GM19099 (cell line): ENCODE results near the gene CYTH1.

Experiments
- POLR2A ChIP-seq: IDR thresholded peaks from 3 replicates; pipeline ENCODE4 v1.6.1; 2011; ENCODE audit warnings: low read depth; ENCODE audit not compliant: insufficient read length; ENCODE audit errors: extremely low read depth

Gene CYTH1

DNA sequence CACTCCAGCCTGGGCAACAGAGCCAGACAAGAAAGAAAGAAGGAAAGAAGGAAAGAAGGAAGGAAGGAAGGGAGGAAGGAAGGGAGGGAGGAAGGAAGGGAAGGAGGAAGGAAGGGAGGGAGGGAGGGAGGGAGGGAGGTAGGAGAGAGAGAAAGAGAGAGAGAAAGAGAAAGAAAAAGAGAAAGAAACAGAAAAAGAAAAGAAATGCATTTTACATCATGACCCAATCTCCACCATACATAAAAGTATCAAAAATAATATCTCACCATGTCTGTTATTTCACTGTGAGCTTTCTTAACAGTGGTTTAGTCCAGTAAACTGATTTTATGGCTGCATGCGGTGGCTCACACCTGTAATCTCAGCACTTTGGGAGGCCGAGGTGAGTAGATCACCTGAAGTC is 70.0 kb downstream of the CYTH1 start:
- no peak for TF ChIP-seq POLR2A

DNA sequence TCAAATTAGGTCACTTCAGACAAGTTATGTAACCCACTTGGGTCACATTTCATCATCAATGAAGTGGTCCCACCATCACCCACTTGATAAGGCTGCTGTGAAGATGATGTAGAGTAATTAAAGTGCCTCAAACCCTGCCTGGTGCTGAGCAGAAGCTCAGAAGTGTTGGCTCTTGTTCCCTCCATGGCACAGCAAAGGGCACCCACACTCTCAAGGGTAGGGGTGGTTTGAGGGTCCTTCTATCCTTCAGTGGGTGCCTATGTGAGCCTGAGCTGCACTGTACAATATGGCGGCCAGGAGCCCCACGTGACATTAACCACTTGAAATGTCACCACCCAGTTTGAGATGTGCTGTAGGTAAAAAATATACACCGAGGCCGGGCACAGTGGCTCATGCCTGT is 71.5 kb downstream of the CYTH1 start:
- no peak for TF ChIP-seq POLR2A

DNA sequence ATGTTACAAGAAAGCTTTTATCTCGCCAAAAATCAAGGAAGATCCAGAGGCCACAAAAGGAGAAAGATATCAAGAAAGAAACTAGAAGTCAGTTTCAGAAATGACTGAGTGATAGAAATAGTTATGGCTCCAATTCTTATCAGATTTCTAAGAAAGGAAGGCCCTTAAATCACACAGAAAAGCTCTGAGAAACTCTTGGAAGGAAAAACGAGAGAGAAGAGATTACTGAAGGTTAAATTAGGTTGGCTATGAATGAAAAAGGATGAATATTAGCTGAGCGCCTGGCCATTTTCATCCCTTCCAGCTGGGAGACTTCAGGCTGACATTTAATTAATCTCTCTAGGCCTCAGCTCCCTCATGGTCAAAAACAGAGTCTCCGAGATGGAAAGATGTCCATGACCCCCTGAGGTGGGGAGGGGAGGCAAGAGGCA is 72.3 kb downstream of the CYTH1 start:
- no peak for TF ChIP-seq POLR2A

DNA sequence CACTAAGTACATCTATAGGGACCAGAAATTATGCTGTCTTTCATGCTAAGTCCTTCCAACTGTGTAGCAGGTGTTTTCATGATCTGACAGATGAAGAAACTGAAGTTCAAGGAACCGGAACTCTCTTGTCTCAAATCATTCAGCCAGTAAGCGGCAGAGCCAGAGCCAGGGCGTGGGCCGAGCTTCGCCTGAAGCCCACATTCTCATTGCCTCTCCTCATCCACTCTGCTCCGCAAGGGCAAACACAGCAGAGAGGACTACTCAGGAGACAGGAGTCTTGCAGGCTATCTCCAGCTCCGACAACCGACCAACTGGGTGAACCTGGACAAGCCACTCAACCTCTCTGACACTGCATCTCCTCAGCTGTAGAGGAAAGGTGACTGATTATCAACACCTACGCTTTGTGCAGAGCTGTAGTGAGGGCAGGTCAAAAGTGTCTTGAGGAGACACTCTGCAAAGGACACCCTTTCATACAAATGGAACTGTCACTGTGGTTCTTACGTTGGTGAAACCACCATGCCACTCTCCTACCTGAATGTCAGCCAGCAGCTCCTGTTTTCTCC is 72.9 kb downstream of the CYTH1 start:
- TF ChIP-seq POLR2A: peak; percentile 67

DNA sequence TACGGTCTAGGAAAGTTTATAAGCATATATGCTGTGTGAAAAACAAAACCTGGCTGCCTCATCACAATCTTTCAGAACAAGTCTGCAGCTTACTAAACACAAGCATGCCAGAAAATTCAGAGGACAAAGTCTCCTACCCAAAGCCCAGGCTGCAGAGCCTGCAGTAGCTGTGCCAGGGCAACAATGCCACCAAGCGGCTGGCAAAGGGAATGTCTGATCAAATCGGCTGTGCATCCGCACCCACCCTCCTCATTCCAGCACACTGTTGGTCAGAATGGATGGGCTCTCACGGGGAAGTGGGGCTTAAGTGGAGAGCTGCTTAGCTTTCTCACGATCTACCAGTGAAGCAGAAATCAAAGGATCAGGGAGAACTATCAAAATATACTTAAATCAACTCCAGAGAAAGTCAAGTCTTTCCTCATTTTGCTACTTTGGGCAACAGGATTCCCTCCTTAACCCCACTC is 73.5 kb downstream of the CYTH1 start:
- TF ChIP-seq POLR2A: no peak

DNA sequence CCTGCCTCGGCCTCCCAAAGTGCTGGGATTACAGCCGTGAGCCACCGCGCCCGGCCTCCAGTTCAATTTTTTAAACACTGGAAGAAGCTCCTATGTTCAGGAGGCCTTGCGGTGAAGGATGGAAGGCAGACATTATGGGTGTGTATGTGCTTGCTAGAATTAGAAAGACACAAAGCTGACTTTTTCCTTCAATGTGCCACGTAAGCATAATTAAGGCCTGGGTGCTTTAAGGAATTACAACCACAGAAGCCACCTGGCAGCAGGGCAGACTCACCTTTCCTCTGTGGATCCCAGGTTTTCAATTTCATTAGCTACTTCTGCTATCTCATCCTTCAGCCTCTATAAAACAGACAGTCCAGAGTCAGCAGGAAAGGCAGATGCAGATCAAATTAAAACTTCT is 74.2 kb downstream of the CYTH1 start:
- TF ChIP-seq POLR2A: no peak

DNA sequence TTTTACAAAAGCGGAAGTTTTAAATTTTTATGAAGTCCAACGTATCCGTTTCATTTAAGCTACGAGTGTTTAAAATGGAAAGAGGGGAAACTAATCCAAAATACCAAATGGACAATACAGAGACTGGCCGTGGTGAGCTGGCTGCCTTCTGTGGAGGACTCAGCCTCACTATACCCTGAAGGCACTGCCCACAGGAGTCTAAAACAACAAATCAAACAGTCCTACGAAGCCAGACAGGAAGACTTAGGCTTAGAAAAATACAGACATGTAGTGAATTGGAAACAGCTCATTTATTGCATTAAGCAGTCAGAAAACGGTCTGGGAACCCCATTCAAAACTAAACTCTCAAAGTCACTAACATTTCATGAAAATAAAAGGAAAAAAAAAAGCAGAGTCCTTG is 75.1 kb downstream of the CYTH1 start:
- TF ChIP-seq POLR2A: no peak

DNA sequence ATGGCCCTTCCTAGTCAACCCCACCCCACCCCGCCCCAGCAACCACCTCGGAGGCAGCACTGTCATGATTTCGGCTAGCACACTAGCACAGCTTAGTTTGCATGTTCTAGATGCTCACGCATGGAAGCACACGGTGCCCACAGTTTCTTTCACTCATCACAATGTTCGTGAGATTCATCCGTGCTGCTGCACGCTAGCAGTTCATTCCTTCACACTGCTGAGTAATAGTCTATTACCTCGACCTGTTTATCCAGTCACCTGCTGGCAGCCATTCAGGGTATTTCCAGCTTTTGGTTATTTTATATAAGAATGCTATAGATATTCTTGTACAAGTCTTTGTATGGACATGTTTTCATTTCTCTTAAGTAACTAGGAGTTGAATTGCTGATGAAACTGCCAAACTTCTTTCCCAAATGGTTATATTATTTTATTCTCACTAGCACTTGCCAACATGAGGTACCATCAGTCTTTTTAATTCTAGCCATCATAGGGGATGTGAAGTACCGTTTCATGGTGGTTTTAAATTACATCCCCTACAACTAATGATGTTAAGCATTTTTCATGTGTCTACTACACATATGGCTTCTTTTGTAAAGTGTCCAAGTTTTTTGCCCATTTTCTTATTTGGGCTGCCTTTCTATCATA is 75.7 kb downstream of the CYTH1 start:
- TF ChIP-seq POLR2A: peak; percentile 42

DNA sequence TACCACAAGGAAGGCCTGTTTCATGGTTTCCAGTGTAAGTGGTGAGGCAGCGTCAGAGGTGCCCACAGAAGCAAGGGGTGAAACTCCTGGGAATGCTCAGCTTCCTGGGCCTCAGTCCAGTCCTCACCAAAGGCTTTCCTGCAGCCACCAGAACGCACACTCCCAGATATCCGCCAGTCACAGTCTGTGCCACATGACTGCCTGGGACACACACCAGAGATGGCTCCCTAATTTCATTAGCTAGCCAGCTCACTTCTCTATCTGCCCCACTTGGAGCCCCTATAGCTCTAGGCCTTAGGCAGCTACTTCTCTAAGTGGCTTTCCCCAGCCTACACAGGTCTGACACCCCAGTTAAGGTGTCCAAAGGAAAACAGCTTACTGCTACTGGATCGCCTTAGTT is 77.0 kb downstream of the CYTH1 start:
- no peak for TF ChIP-seq POLR2A

DNA sequence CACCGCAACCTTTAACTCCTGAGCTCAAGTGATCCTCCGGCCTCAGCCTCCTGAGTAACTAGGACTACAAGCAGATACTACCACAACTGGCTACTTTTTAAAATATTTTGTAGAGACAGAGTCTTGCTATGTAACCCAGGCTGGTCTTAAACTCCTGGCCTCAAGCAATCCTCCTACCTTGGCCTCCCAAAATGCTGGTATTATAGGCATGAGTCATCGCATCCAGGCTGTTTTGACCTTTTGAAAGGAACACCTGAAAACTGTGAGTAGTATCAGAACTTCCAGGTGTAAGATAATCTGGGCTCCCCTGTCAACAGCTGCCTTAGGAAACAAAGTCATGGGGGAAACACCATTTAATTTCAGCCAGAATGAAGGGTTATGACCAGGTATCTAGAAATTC is 77.5 kb downstream of the CYTH1 start:
- no peak for TF ChIP-seq POLR2A

DNA sequence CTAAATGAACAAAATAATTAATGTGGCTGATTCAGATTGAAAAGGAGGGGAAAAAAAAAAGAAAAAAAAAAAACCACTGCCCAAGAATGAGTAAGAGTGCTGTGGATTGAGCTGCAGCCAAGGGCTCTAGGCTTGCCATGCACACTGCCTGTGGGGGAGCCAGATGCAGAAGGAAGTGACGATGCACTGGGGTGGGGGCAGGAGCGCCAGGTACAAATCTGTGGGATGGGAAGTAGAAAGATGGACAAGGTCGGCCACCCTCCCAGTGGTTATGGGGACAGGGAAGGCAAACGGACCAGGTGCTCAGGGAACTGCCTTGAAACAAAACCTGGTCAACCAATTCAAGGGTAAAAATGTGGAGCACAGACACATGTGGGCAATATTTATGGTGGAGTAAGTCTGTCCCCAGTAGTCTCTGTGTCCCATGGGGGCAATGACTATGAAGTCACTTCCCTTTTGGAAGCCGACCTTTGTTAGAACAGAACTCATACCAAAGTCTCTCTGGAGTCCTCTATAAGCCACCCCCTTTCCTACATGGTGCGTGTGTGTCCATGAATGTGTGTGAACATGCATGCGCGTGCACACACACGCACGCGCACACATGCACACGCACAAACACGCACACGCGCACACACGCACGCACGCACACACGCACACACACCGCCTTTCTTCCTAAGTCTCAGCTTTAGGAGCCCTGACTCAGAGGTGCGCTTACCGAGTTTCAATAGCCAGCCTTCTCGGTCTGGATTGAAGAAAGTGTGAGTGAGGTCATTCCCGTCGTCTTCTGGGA is 84.3 kb downstream of the CYTH1 start:
- TF ChIP-seq POLR2A: peak; percentile 17

DNA sequence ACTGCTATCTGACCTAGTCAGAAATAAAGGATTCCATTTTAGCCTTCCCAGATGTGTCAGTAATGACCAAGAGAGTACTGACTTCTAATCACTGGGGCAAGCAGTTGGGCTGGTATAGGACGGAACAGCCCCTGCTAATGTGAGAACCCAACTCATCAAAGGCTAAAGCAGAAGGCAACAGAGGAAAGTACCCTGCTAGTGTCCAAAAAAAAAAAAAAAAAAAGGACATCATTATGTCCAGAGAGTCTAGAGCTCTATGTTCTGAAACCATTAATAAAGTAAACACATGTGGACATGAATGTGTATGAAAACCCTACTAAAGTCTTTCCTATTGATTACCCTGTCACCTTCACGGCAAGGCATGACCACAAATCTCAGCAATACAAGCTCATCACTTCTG is 85.0 kb downstream of the CYTH1 start:
- TF ChIP-seq POLR2A: no peak

DNA sequence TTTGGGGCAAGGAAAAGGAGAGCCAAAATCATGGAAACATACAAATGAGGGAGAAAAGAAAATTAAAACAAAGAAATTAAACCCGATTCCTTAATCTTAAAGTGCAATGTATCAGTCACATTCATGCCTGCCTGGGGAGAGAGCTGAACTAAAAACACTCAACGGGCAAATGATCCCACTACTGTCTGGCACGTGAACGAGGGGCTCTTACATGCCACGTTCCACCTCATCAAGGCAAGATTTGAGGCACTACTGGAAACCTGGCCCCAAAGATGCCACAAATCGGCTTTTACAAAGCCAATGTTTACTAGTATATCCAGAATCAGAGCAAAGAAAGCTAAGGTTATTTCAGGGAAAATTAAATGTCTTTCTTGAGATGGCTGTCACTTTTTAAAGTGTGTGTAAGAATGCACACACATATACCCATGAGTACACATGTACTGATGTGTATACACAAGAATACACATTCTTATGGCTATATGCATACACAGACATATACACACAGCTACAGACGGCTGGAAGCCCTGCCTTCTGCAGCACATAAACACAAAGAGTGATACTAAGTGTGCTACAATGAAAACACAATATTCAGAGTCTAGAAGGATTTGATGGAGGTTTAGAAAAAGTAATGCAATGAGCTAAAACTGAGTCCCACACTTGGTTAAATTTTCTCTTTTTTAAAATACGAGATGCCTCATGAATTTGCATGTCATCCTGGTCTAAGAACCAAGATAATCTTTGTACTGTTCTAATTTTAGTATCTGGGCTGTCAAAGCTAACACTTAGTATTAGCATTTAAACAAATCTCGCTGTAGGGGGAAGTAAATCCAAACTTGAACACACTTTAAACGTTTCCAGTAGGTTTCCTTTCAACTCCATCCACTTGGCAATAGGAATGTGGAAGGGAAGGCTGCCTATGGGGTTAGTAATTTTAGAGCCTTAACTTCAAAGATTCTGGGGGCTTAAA is 85.8 kb downstream of the CYTH1 start:
- no peak for TF ChIP-seq POLR2A

DNA sequence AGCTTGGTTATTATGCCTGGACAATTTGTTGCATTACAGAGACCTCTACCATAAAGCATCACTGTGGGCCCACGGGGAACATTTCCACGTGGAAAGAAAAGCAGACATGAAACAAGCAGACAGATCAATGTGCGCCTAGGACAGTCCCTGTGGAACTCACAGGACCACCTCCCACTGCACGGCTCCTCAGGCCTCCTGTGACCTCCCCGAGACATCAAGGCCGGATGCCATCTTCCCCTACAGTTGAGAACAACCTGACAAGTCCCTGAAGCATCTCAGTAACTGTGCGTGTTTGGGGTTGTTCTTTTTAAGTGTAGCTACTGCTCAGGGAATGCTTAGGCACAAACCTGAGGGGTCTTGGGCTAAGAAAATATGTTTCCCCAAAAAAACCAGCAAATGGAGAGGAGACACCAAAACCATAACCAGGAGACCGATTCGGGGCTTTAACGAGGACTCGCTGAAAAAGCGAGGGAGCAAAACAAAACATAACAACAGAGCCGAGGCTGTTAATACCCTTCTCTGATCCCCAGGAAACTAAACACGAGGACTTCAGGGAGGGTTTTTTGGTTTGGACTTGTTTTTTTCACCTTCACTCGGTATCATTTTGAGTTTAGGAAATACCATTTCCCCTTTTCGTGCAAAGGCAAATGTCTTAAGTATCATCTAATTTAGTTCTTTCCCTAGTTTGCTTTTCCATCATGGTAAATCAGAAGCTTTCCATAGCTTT is 87.1 kb downstream of the CYTH1 start:
- TF ChIP-seq POLR2A: no peak
